Measurements from ENCODE around the gene PDX1.

DNA sequence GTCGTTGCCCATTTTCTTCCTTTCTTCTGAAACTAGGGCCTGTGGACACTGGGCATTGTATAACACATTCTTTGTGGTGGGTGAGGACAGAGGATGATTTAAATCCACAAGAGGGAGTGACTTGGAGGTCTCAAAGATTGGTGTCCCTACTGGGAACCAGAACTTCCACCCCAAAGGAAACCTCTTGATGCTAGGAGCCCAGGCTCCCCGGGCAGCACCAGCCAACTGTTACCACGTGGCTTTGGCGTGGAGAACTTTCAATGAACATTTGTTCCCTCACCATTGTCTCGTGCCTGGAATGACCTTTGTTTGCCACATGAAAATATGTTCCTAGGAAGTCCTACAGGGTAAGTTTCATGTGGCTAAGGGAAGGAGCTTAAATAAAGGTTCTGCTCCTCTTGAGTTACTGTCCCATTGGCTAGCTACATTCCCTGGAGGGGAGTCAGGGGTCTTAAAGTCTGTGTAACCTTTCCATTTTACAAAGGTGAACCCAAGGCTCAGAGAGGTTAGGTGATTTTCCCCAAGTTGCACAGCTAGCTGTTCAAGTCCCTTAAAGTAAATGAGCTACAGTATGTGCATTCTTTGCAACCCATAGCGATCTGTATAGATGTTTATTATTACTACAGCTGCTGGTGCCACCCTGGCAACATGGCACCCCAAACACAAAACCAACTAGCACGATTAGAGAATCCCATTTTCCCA lies 54.3 kb downstream of the PDX1 start:
- TF ChIP-seq, protein P1, sequence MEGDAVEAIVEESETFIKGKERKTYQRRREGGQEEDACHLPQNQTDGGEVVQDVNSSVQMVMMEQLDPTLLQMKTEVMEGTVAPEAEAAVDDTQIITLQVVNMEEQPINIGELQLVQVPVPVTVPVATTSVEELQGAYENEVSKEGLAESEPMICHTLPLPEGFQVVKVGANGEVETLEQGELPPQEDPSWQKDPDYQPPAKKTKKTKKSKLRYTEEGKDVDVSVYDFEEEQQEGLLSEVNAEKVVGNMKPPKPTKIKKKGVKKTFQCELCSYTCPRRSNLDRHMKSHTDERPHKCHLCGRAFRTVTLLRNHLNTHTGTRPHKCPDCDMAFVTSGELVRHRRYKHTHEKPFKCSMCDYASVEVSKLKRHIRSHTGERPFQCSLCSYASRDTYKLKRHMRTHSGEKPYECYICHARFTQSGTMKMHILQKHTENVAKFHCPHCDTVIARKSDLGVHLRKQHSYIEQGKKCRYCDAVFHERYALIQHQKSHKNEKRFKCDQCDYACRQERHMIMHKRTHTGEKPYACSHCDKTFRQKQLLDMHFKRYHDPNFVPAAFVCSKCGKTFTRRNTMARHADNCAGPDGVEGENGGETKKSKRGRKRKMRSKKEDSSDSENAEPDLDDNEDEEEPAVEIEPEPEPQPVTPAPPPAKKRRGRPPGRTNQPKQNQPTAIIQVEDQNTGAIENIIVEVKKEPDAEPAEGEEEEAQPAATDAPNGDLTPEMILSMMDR (IDR thresholded peaks at IDR 0.05), result no peak
- TF ChIP-seq YY1 (IDR thresholded peaks at IDR 0.05; ENCODE audit: low read depth) (no peak), ELF1 (IDR thresholded peaks at IDR 0.05) (no peak), CHD2 (IDR thresholded peaks at IDR 0.05; ENCODE audit: low read length, partially characterized antibody) (no peak), TAF1 (IDR thresholded peaks at IDR 0.05; ENCODE audit: borderline replicate concordance, low read depth, low read length) (no peak), GABPA (IDR thresholded peaks at IDR 0.05; ENCODE audit: low read depth) (no peak), EP300 (IDR thresholded peaks at IDR 0.05; ENCODE audit: borderline replicate concordance in 1 of 2, low read depth in 1 of 2, low read length in 1 of 2) (no peak), JUND (IDR thresholded peaks at IDR 0.05) (no peak), RAD21 (IDR thresholded peaks at IDR 0.05; ENCODE audit: low read length) (no peak), TEAD4 (IDR thresholded peaks at IDR 0.05; ENCODE audit: borderline replicate concordance, insufficient read depth) (no peak), SIN3A (IDR thresholded peaks at IDR 0.05; ENCODE audit: borderline replicate concordance, low read depth, low read length) (no peak), POLR2AphosphoS5 (IDR thresholded peaks at IDR 0.05; ENCODE audit: low read depth, low read length) (no peak)
- TF ChIP-seq, protein P2, sequence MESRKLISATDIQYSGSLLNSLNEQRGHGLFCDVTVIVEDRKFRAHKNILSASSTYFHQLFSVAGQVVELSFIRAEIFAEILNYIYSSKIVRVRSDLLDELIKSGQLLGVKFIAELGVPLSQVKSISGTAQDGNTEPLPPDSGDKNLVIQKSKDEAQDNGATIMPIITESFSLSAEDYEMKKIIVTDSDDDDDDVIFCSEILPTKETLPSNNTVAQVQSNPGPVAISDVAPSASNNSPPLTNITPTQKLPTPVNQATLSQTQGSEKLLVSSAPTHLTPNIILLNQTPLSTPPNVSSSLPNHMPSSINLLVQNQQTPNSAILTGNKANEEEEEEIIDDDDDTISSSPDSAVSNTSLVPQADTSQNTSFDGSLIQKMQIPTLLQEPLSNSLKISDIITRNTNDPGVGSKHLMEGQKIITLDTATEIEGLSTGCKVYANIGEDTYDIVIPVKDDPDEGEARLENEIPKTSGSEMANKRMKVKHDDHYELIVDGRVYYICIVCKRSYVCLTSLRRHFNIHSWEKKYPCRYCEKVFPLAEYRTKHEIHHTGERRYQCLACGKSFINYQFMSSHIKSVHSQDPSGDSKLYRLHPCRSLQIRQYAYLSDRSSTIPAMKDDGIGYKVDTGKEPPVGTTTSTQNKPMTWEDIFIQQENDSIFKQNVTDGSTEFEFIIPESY (IDR thresholded peaks at IDR 0.05; ENCODE audit: borderline replicate concordance, low read depth), result no peak
- TF ChIP-seq, protein P3, sequence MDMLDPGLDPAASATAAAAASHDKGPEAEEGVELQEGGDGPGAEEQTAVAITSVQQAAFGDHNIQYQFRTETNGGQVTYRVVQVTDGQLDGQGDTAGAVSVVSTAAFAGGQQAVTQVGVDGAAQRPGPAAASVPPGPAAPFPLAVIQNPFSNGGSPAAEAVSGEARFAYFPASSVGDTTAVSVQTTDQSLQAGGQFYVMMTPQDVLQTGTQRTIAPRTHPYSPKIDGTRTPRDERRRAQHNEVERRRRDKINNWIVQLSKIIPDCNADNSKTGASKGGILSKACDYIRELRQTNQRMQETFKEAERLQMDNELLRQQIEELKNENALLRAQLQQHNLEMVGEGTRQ (IDR thresholded peaks at IDR 0.05; ENCODE audit: borderline replicate concordance, low read depth, low read length), result no peak
